CD8-positive, alpha-beta memory T cell (primary cell): ENCODE data around the gene KCNA1. TPM values are rescaled to one million over a fixed set of nuclear protein-coding genes. Genes with fewer than 3 reads are reported as not detected.
A peak's percentile ranks its signal among the peaks of the same experiment; 100 is the strongest.

Experiments used
- CTCF ChIA-PET: fragments of 350-600 bp; sonication (Branson Sonifier 250); formaldehyde crosslinking; loops from one replicate; lab custom pipeline; 2021; ENCODE audit warnings: antibody characterized with exemption; lab: Charles Lee
- POLR2A ChIA-PET: fragments of 350-600 bp; sonication (Branson Sonifier 250); formaldehyde crosslinking; loops from one replicate; lab custom pipeline; 2021; ENCODE audit warnings: antibody characterized with exemption; lab: Charles Lee
- DNase-seq, 5 donors: peaks; one replicate each; pipeline versions ENCODE4 v3.0.0 to v3.0.0-alpha.2; 2020 to 2022; ENCODE audit warnings: mixed read lengths in 1 of 5
- H3K27ac ChIP-seq: one replicate; pipeline ENCODE4 v1.7.0; 2013; ENCODE audit warnings: low read depth, mild to moderate bottlenecking, low read length, moderate library complexity
- H3K27me3 ChIP-seq: 2 replicates; pipeline ENCODE4 v1.7.0; 2013; ENCODE audit warnings: low read length, mild to moderate bottlenecking; ENCODE audit not compliant: insufficient read depth, poor library complexity, severe bottlenecking
- H3K36me3 ChIP-seq: 2 replicates; pipeline ENCODE4 v1.7.0; 2013; ENCODE audit warnings: mild to moderate bottlenecking, low read length, moderate library complexity; ENCODE audit not compliant: insufficient read depth
- H3K4me1 ChIP-seq: 2 replicates; pipeline ENCODE4 v1.7.0; 2013; ENCODE audit warnings: mild to moderate bottlenecking, low read length, moderate library complexity; ENCODE audit not compliant: insufficient read depth
- H3K4me3 ChIP-seq: 2 replicates; pipeline ENCODE4 v1.7.0; 2013; ENCODE audit warnings: mild to moderate bottlenecking, low read length
- H3K9me3 ChIP-seq: 2 replicates; pipeline ENCODE4 v1.7.0; 2013; ENCODE audit warnings: mild to moderate bottlenecking, low read length
- H3K27ac Mint-ChIP-seq, 8 donors: one replicate each; pipeline ENCODE4 v1.8.0; 2020 to 2021; ENCODE audit warnings: mixed read lengths in 8 of 8, mild to moderate bottlenecking in 6 of 8, inconsistent platforms in 3 of 8, moderate library complexity in 3 of 8
- H3K27me3 Mint-ChIP-seq, 2 donors: one replicate each; pipeline ENCODE4 v1.8.0; 2020 to 2021; ENCODE audit warnings: mixed read lengths in 2 of 2, mild to moderate bottlenecking in 1 of 2, moderate library complexity in 1 of 2
- H3K36me3 Mint-ChIP-seq, 3 donors: one replicate each; pipeline ENCODE4 v1.8.0; 2020 to 2021; ENCODE audit warnings: mixed read lengths in 3 of 3, inconsistent platforms in 1 of 3, mild to moderate bottlenecking in 1 of 3
- H3K4me1 Mint-ChIP-seq, 3 donors: one replicate each; pipeline ENCODE4 v1.8.0; 2020 to 2021; ENCODE audit warnings: mixed read lengths in 3 of 3, inconsistent platforms in 1 of 3, mild to moderate bottlenecking in 1 of 3
- H3K4me3 Mint-ChIP-seq, 7 donors: one replicate each; pipeline ENCODE4 v1.8.0; 2020 to 2021; ENCODE audit warnings: mixed read lengths in 7 of 7, mild to moderate bottlenecking in 6 of 7, moderate library complexity in 4 of 7, inconsistent platforms in 2 of 7
- H3K9me3 Mint-ChIP-seq, 5 donors: one replicate each; pipeline ENCODE4 v1.8.0; 2020 to 2022; ENCODE audit warnings: mixed read lengths in 5 of 5, mild to moderate bottlenecking in 3 of 5, moderate library complexity in 2 of 5, inconsistent platforms in 1 of 5
- polyA plus RNA-seq: library from polyadenylated mRNA; unstranded; fragments of 300-500 nt; fragmentation: Illumina TruSeq; gene quantifications from one replicate; pipeline ENCODE4 v1.2.3, GENCODE V29; 2021
- total RNA-seq, 2 experiments: library from RNA; stranded (reverse); gene quantifications; one replicate each; pipeline ENCODE4 v1.2.3, GENCODE V29; 2021

Gene KCNA1
- total and polyA plus RNA-seq, 3 experiments from 2014 or later, result not detected

GRCh38 chr12:4899364-4899763 is 10.3 kb upstream of the KCNA1 start:
- Mint-ChIP-seq H3K4me3 (no peak overlapping the region), H3K36me3 (no peaks in the 10 kb centered on the region), H3K27me3 (peaks cover 11 to 26% of the 10 kb centered on the region in 2 donors), H3K9me3 (no peaks in the 10 kb centered on the region), H3K4me1 (no peaks in the 10 kb centered on the region), H3K27ac (no peak overlapping the region)
- H3K4me1 ChIP-seq, result no peaks in the 10 kb centered on the region
- CTCF ChIA-PET, result no interaction called here
- no peaks in the 10 kb centered on the region for H3K9me3 ChIP-seq
- POLR2A ChIA-PET, result no interaction called here
- no peak overlapping the region for H3K4me3 ChIP-seq
- no peaks in the 10 kb centered on the region for H3K27me3 ChIP-seq
- H3K36me3 ChIP-seq, result no peaks in the 10 kb centered on the region
- DNase-seq, result no peak
- no peak overlapping the region for H3K27ac ChIP-seq

GRCh38 chr12:4900327-4900726 is 9.4 kb upstream of the KCNA1 start:
- H3K9me3 ChIP-seq, result no peaks in the 10 kb centered on the region
- H3K36me3 ChIP-seq, result no peaks in the 10 kb centered on the region
- Mint-ChIP-seq H3K36me3 (no peaks in the 10 kb centered on the region), H3K27me3 (peaks cover 15 to 27% of the 10 kb centered on the region in 2 donors), H3K27ac (no peak overlapping the region), H3K4me1 (no peaks in the 10 kb centered on the region), H3K4me3 (no peak overlapping the region), H3K9me3 (no peaks in the 10 kb centered on the region)
- DNase-seq, result no peak
- no peak overlapping the region for H3K27ac ChIP-seq
- ChIA-PET POLR2A (no interaction called here), CTCF (no interaction called here)
- H3K4me1 ChIP-seq, result no peaks in the 10 kb centered on the region
- H3K27me3 ChIP-seq, result peaks cover 1% of the 10 kb centered on the region
- no peak overlapping the region for H3K4me3 ChIP-seq

- Histone ChIP-seq H3K4me3 (no peak overlapping the region), H3K9me3 (no peaks in the 10 kb centered on the region), H3K27ac (no peak overlapping the region), H3K27me3 (peaks cover 40% of the 10 kb centered on the region), H3K4me1 (peaks cover 8% of the 10 kb centered on the region), H3K36me3 (no peaks in the 10 kb centered on the region)
- no peak for DNase-seq
- Mint-ChIP-seq H3K27ac (no peak overlapping the region), H3K9me3 (no peaks in the 10 kb centered on the region), H3K4me1 (peaks cover 9 to 16% (median 10%) of the 10 kb centered on the region in 3 donors), H3K36me3 (no peaks in the 10 kb centered on the region), H3K4me3 (no peak overlapping the region), H3K27me3 (peaks cover 19 to 34% of the 10 kb centered on the region in 2 donors)
- POLR2A ChIA-PET, result no interaction called here
- CTCF ChIA-PET, result no interaction called here
Measured at GRCh38 chr12:4905316-4905715, 4.4 kb upstream of the KCNA1 start.

- H3K4me3 ChIP-seq, result no peak overlapping the region
- ChIA-PET POLR2A (no interaction called here), CTCF (no interaction called here)
- Mint-ChIP-seq H3K36me3 (peaks cover 0 to 4% (median 0%) of the 10 kb centered on the region in 3 donors), H3K4me3 (peak overlapping the region in 6 of 7 donors; percentile 30 to 81 (median 72)), H3K4me1 (peaks cover 17 to 31% (median 20%) of the 10 kb centered on the region in 3 donors), H3K9me3 (peaks cover 0 to 6% (median 0%) of the 10 kb centered on the region in 5 donors), H3K27me3 (peaks cover 32 to 46% of the 10 kb centered on the region in 2 donors), H3K27ac (no peak overlapping the region)
- peaks cover 8% of the 10 kb centered on the region for H3K4me1 ChIP-seq
- no peak overlapping the region for H3K27ac ChIP-seq
- peaks cover 40% of the 10 kb centered on the region for H3K27me3 ChIP-seq
- H3K36me3 ChIP-seq, result no peaks in the 10 kb centered on the region
- no peak for DNase-seq
- no peaks in the 10 kb centered on the region for H3K9me3 ChIP-seq
Measured at GRCh38 chr12:4908684-4909409, 858 bp upstream of the KCNA1 start.

GRCh38 chr12:4909410-4909733 is 333 bp upstream of the KCNA1 start:
- peaks cover 17 to 31% (median 20%) of the 10 kb centered on the region in 3 donors for H3K4me1 Mint-ChIP-seq
- peaks cover 40% of the 10 kb centered on the region for H3K27me3 ChIP-seq
- DNase-seq, result no peak
- CTCF ChIA-PET, result no interaction called here
- H3K9me3 Mint-ChIP-seq, result peaks cover 0 to 6% (median 0%) of the 10 kb centered on the region in 5 donors
- no peak overlapping the region for H3K4me3 ChIP-seq
- peaks cover 32 to 48% of the 10 kb centered on the region in 2 donors for H3K27me3 Mint-ChIP-seq
- POLR2A ChIA-PET, result no interaction called here
- no peaks in the 10 kb centered on the region for H3K36me3 ChIP-seq
- no peaks in the 10 kb centered on the region for H3K9me3 ChIP-seq
- H3K36me3 Mint-ChIP-seq, result peaks cover 0 to 4% (median 0%) of the 10 kb centered on the region in 3 donors
- no peak overlapping the region for H3K27ac Mint-ChIP-seq
- peak overlapping the region in 5 of 7 donors; percentile 56 to 81 (median 71) for H3K4me3 Mint-ChIP-seq
- H3K4me1 ChIP-seq, result peaks cover 8% of the 10 kb centered on the region
- no peak overlapping the region for H3K27ac ChIP-seq

- Histone ChIP-seq H3K27me3 (peaks cover 35% of the 10 kb centered on the region), H3K4me3 (peak overlapping the region; percentile 37), H3K36me3 (no peaks in the 10 kb centered on the region), H3K4me1 (peaks cover 8% of the 10 kb centered on the region), H3K27ac (no peak overlapping the region), H3K9me3 (no peaks in the 10 kb centered on the region)
- Mint-ChIP-seq H3K27ac (no peak overlapping the region), H3K36me3 (peaks cover 0 to 4% (median 0%) of the 10 kb centered on the region in 3 donors), H3K9me3 (peaks cover 0 to 6% (median 0%) of the 10 kb centered on the region in 5 donors), H3K4me3 (peak overlapping the region; percentile 86 to 93 (median 89)), H3K4me1 (peaks cover 17 to 31% (median 20%) of the 10 kb centered on the region in 3 donors), H3K27me3 (peaks cover 28 to 58% of the 10 kb centered on the region in 2 donors)
- CTCF ChIA-PET, result no interaction called here
- no peak for DNase-seq
- POLR2A ChIA-PET, result no interaction called here
Measured at GRCh38 chr12:4910502-4911315, 1.0 kb downstream of the KCNA1 start.

- H3K9me3 Mint-ChIP-seq, result peaks cover 0 to 6% (median 0%) of the 10 kb centered on the region in 5 donors
- peaks cover 28% of the 10 kb centered on the region for H3K27me3 ChIP-seq
- peaks cover 8% of the 10 kb centered on the region for H3K4me1 ChIP-seq
- H3K27me3 Mint-ChIP-seq, result peaks cover 33 to 60% of the 10 kb centered on the region in 2 donors
- no peak for DNase-seq
- H3K9me3 ChIP-seq, result no peaks in the 10 kb centered on the region
- peak overlapping the region in 2 of 8 donors; percentile 5 to 11 for H3K27ac Mint-ChIP-seq
- H3K4me3 Mint-ChIP-seq, result peak overlapping the region; percentile 45 to 78 (median 65)
- POLR2A ChIA-PET, result no interaction called here
- no peak overlapping the region for H3K4me3 ChIP-seq
- CTCF ChIA-PET, result no interaction called here
- peaks cover 17 to 31% (median 20%) of the 10 kb centered on the region in 3 donors for H3K4me1 Mint-ChIP-seq
- no peak overlapping the region for H3K27ac ChIP-seq
- H3K36me3 Mint-ChIP-seq, result peaks cover 0 to 4% (median 0%) of the 10 kb centered on the region in 3 donors
- H3K36me3 ChIP-seq, result no peaks in the 10 kb centered on the region
Measured at GRCh38 chr12:4911316-4911994, 1.8 kb downstream of the KCNA1 start.
